Smooth muscle cell of the pulmonary artery (primary cell): ENCODE data around the gene CH25H. TPM values are rescaled to one million over a fixed set of nuclear protein-coding genes. Genes with fewer than 3 reads are reported as not detected.

Experiments used
- total RNA-seq: library from RNA; depleted of rRNA; stranded (reverse); fragments of >200 nt; gene quantifications from 2 replicates; pipeline ENCODE4 v1.2.3, GENCODE V29; 2014

CH25H gene
- 0.20 and 0.78 TPM in 2 replicates for total RNA-seq

GRCh38 chr10:89207181-89207800 lies at the start of gene CH25H:
CH25H (minus strand) TSS chr10:89207317; CDS start chr10:89207292, 25 bp downstream.

GRCh38 chr10:89251409-89252224 lies 44.5 kb upstream of the CH25H start, which contains the start of gene LIPA:
LIPA (minus strand) TSS chr10:89251775; CDS start chr10:89247648, 4,127 bp downstream.

Other genes with a start within 250 kb of the CH25H start
- gene FAS, start 216.5 kb downstream of the CH25H start, total RNA-seq = 47.5 and 76.8 TPM in 2 replicates
- gene LIPA, start 44.5 kb upstream of the CH25H start, total RNA-seq = 54.0 and 63.7 TPM in 2 replicates
- 3.9 and 9.5 TPM in 2 replicates for gene IFIT2, start 94.7 kb upstream of the CH25H start, total RNA-seq
- gene IFIT3, start 120.7 kb upstream of the CH25H start, total RNA-seq = 7.5 and 19.9 TPM in 2 replicates
- gene IFIT1B, start 170.7 kb upstream of the CH25H start, total RNA-seq = 0.03 TPM in 1 of 2 replicates, not detected in the other
- 4.4 and 22.2 TPM in 2 replicates for gene IFIT1, start 185.3 kb upstream of the CH25H start, total RNA-seq
- 10.4 and 20.9 TPM in 2 replicates for gene IFIT5, start 207.3 kb upstream of the CH25H start, total RNA-seq